PC-3 (cell line): ENCODE results near the gene PDE11A. TPM values are rescaled to one million over a fixed set of nuclear protein-coding genes. Genes with fewer than 3 reads are reported as not detected.

Experiments used
- ATAC-seq: fragments of 200-7000 bp; cut with Tn5 transposase; 2 replicates; pipeline ENCODE4 v1.9.1; 2020; ENCODE audit warnings: mild to moderate bottlenecking, moderate library complexity
- BruUV-seq: library from RNA; stranded (reverse); fragments of 400-500 nt; replicated peaks from 2 replicates; lab custom pipeline; 2021; lab: Mats Ljungman, UMichigan
- CTCF ChIA-PET: fragments of 300-600 bp; sonication (Branson Sonifier 250); formaldehyde crosslinking; loops from one replicate; lab custom pipeline; 2022; ENCODE audit warnings: antibody characterized with exemption; lab: Charles Lee
- POLR2A ChIA-PET: fragments of 300-600 bp; sonication (Branson Sonifier 250); formaldehyde crosslinking; loops from one replicate; lab custom pipeline; 2022; ENCODE audit warnings: antibody characterized with exemption; ENCODE audit not compliant: unreplicated experiment; lab: Charles Lee
- DNase-seq: peaks from one replicate; pipeline ENCODE4 v3.0.0-alpha.2; 2015
- H2AFZ ChIP-seq: fragments of 300-600 bp; sonication (generic); 2 replicates; pipeline ENCODE4 v1.6.0; 2016; ENCODE audit warnings: antibody characterized with exemption, low read length
- H3F3A ChIP-seq: fragments of 300-600 bp; sonication (generic); one replicate; pipeline ENCODE4 v1.6.0; 2017; ENCODE audit warnings: antibody characterized with exemption, low read length, control low read depth, mild to moderate bottlenecking; ENCODE audit not compliant: unreplicated experiment
- H3K27ac ChIP-seq: fragments of 300-600 bp; sonication (generic); 2 replicates; pipeline ENCODE4 v1.5.1; 2016; ENCODE audit warnings: mild to moderate bottlenecking, low read length
- H3K27me3 ChIP-seq: fragments of 300-600 bp; sonication (generic); 2 replicates; pipeline ENCODE4 v1.6.1; 2016; ENCODE audit warnings: low read length, mixed read lengths
- H3K36me3 ChIP-seq: fragments of 300-600 bp; sonication (generic); 2 replicates; pipeline ENCODE4 v1.6.1; 2016; ENCODE audit warnings: low read depth, mixed run types, low read length, mixed read lengths
- H3K4me1 ChIP-seq: fragments of 300-600 bp; sonication (generic); 2 replicates; pipeline ENCODE4 v1.5.1; 2016; ENCODE audit warnings: low read length; ENCODE audit not compliant: insufficient read depth
- H3K4me2 ChIP-seq: fragments of 300-600 bp; sonication (generic); 2 replicates; pipeline ENCODE4 v1.6.0; 2016; ENCODE audit warnings: low read length
- H3K4me3 ChIP-seq: fragments of 300-600 bp; sonication (generic); 2 replicates; pipeline ENCODE4 v1.5.1; 2016; ENCODE audit warnings: mild to moderate bottlenecking, low read length, mixed read lengths
- H3K79me2 ChIP-seq: fragments of 300-600 bp; sonication (generic); 2 replicates; pipeline ENCODE4 v1.6.1; 2017; ENCODE audit warnings: low read length, mixed read lengths
- H3K9ac ChIP-seq: fragments of 300-600 bp; sonication (generic); 2 replicates; pipeline ENCODE4 v1.6.0; 2016; ENCODE audit warnings: mild to moderate bottlenecking, low read length
- H3K9me2 ChIP-seq: fragments of 300-600 bp; sonication (generic); replicated peaks from 2 replicates; pipeline ENCODE4 v1.6.1; 2016; ENCODE audit warnings: mixed run types, low read length, mixed read lengths
- H3K9me3 ChIP-seq: fragments of 300-600 bp; sonication (generic); 2 replicates; pipeline ENCODE4 v1.6.1; 2016; ENCODE audit warnings: low read length, mixed read lengths
- H4K20me1 ChIP-seq: fragments of 300-600 bp; sonication (generic); 2 replicates; pipeline ENCODE4 v1.6.1; 2016; ENCODE audit warnings: low read length, mixed read lengths
- CTCF ChIP-seq: fragments of 300-600 bp; sonication (generic); conservative IDR thresholded peaks from 2 replicates; pipeline ENCODE4 v1.5.1; 2017; ENCODE audit warnings: antibody characterized with exemption, low read depth, mild to moderate bottlenecking, low read length
- EZH2 ChIP-seq: fragments of 300-600 bp; sonication (generic); IDR thresholded peaks from one replicate; pipeline ENCODE4 v1.6.1; 2017; ENCODE audit warnings: antibody characterized with exemption, mild to moderate bottlenecking, low read length; ENCODE audit not compliant: unreplicated experiment
- EZH2phosphoT487 ChIP-seq: fragments of 300-600 bp; sonication (generic); IDR thresholded peaks from 2 replicates; pipeline ENCODE4 v1.6.1; 2018; ENCODE audit warnings: mild to moderate bottlenecking, antibody characterized with exemption, low read length, borderline replicate concordance
- intact Hi-C: fragments of 100-400 bp; cut with micrococcal nuclease; formaldehyde crosslinking; loops from 2 replicates; pipeline ENCODE4 v1.9.0; 2023
- total RNA-seq: library from RNA; depleted of rRNA; stranded (reverse); fragments of >200 nt; gene quantifications from 2 replicates; pipeline ENCODE4 v1.2.3, GENCODE V29; 2014

The PDE11A gene
- total RNA-seq, 1 experiment from 2014 or later, result 0.15 TPM

GRCh38 chr2:177896587-177896986, 176.0 kb downstream of the PDE11A start:
- Histone ChIP-seq H3K4me2 (no peak overlapping the region), H3K27ac (no peak overlapping the region), H3K27me3 (peaks cover 3% of the 10 kb centered on the region; the same call in 1 of the 2 replicates), H3K4me1 (no peaks in the 10 kb centered on the region), H3K79me2 (no peaks in the 10 kb centered on the region), H3K9ac (no peak overlapping the region), H3K9me2 (no peaks in the 10 kb centered on the region), H3K36me3 (no peaks in the 10 kb centered on the region), H3F3A (no peaks in the 10 kb centered on the region), H4K20me1 (no peaks in the 10 kb centered on the region), H3K9me3 (no peaks in the 10 kb centered on the region), H2AFZ (no peak overlapping the region), H3K4me3 (no peak overlapping the region)
- DNase-seq, result no peak
- ChIA-PET CTCF (no interaction called here), POLR2A (no interaction called here)
- intact Hi-C loops, result no loop called here
- TF ChIP-seq EZH2, result no peak
- TF ChIP-seq CTCF, result no peak
- no peak for TF ChIP-seq EZH2phosphoT487
- no TSS peak for BruUV-seq
- ATAC-seq, result no peak

GRCh38 chr2:177894546-177894945, 178.0 kb downstream of the PDE11A start:
- no peak for TF ChIP-seq EZH2phosphoT487
- no peaks in the 10 kb centered on the region for H3K9me3 ChIP-seq
- no TSS peak for BruUV-seq
- no peak overlapping the region for H2AFZ ChIP-seq
- no peaks in the 10 kb centered on the region for H3K9me2 ChIP-seq
- H3F3A ChIP-seq, result no peaks in the 10 kb centered on the region
- ATAC-seq, result no peak
- H3K9ac ChIP-seq, result no peak overlapping the region
- H4K20me1 ChIP-seq, result no peaks in the 10 kb centered on the region
- no peaks in the 10 kb centered on the region for H3K79me2 ChIP-seq
- no peak overlapping the region for H3K4me2 ChIP-seq
- no peak for DNase-seq
- no peak overlapping the region for H3K27ac ChIP-seq
- intact Hi-C loops, result no loop called here
- POLR2A ChIA-PET, result no interaction called here
- H3K27me3 ChIP-seq, result peaks cover 7% of the 10 kb centered on the region; the same call in 1 of the 2 replicates
- no peak overlapping the region for H3K4me3 ChIP-seq
- no peaks in the 10 kb centered on the region for H3K4me1 ChIP-seq
- H3K36me3 ChIP-seq, result no peaks in the 10 kb centered on the region
- CTCF ChIA-PET, result no interaction called here

- BruUV-seq, result no TSS peak
- Histone ChIP-seq H3K27me3 (peaks cover 7% of the 10 kb centered on the region; the same call in 1 of the 2 replicates), H3K4me1 (no peaks in the 10 kb centered on the region), H3K4me2 (no peak overlapping the region), H2AFZ (no peak overlapping the region), H3K79me2 (no peaks in the 10 kb centered on the region), H3K27ac (no peak overlapping the region), H3K4me3 (no peak overlapping the region), H3K9me3 (no peaks in the 10 kb centered on the region), H3K9me2 (no peaks in the 10 kb centered on the region), H3K9ac (no peak overlapping the region), H3F3A (no peaks in the 10 kb centered on the region), H4K20me1 (no peaks in the 10 kb centered on the region), H3K36me3 (no peaks in the 10 kb centered on the region)
- TF ChIP-seq EZH2phosphoT487 (no peak), EZH2 (no peak), CTCF (no peak)
- no peak for ATAC-seq
- intact Hi-C loops, result no loop called here
- no peak for DNase-seq
- POLR2A ChIA-PET, result no interaction called here
- CTCF ChIA-PET, result no interaction called here
Measured at GRCh38 chr2:177893880-177894279, 178.7 kb downstream of the PDE11A start.
